Osteoblast (primary cell): ENCODE data around the gene E2F7. TPM values are rescaled to one million over a fixed set of nuclear protein-coding genes. Genes with fewer than 3 reads are reported as not detected.

Source experiments
- DNase-seq: peaks from one replicate; pipeline ENCODE4 v3.0.0; 2011; ENCODE audit warnings: low spot score, mixed read lengths; ENCODE audit not compliant: insufficient read length; ENCODE audit errors: missing footprints
- H2AFZ ChIP-seq: 2 replicates; pipeline ENCODE4 v1.6.0; 2011; ENCODE audit warnings: mild to moderate bottlenecking, low read length
- H3K27ac ChIP-seq: 2 replicates; pipeline ENCODE4 v1.5.1; 2011; ENCODE audit warnings: mild to moderate bottlenecking, low read depth, low read length, moderate library complexity
- H3K27me3 ChIP-seq: 2 replicates; pipeline ENCODE4 v1.6.0; 2012; ENCODE audit warnings: mild to moderate bottlenecking, control low read depth, inconsistent platforms, low read length, moderate library complexity; ENCODE audit not compliant: insufficient read depth
- H3K36me3 ChIP-seq: 2 replicates; pipeline ENCODE4 v1.5.1; 2011; ENCODE audit warnings: mild to moderate bottlenecking, low read length, control low read depth, moderate library complexity; ENCODE audit not compliant: insufficient read depth
- H3K4me1 ChIP-seq: 2 replicates; pipeline ENCODE4 v1.5.1; 2011; ENCODE audit warnings: mild to moderate bottlenecking, low read length, control low read depth, moderate library complexity; ENCODE audit not compliant: insufficient read depth
- H3K4me2 ChIP-seq: 2 replicates; pipeline ENCODE4 v1.6.0; 2011; ENCODE audit warnings: mild to moderate bottlenecking, low read length; ENCODE audit not compliant: insufficient read depth
- H3K4me3 ChIP-seq: fragments of 200-600 bp; sonication (generic); 3 replicates; pipeline ENCODE4 v1.5.1; 2012; ENCODE audit warnings: mild to moderate bottlenecking, low read length, inconsistent platforms; ENCODE audit not compliant: insufficient read depth
- H3K79me2 ChIP-seq: 2 replicates; pipeline ENCODE4 v1.6.0; 2012; ENCODE audit warnings: mild to moderate bottlenecking, low read length, control low read depth, inconsistent platforms; ENCODE audit not compliant: insufficient read depth
- H3K9me3 ChIP-seq: 2 replicates; pipeline ENCODE4 v1.5.1; 2011; ENCODE audit warnings: low read depth, low read length, control low read depth
- H4K20me1 ChIP-seq: 2 replicates; pipeline ENCODE4 v1.6.0; 2012; ENCODE audit warnings: mild to moderate bottlenecking, low read length, control low read depth; ENCODE audit not compliant: insufficient read depth
- total RNA-seq: library from RNA; depleted of rRNA; stranded (reverse); fragments of >200 nt; gene quantifications from 2 replicates; pipeline ENCODE4 v1.2.3, GENCODE V29; 2012
- TF ChIP-seq, protein P1 (sequence below): IDR thresholded peaks from 2 replicates; pipeline ENCODE4 v1.5.1; 2011; ENCODE audit warnings: mild to moderate bottlenecking, low read depth, low read length, moderate library complexity; ENCODE audit errors: extremely low read depth

The E2F7 gene
- total RNA-seq, 1 donor, result 13.4 TPM

DNA sequence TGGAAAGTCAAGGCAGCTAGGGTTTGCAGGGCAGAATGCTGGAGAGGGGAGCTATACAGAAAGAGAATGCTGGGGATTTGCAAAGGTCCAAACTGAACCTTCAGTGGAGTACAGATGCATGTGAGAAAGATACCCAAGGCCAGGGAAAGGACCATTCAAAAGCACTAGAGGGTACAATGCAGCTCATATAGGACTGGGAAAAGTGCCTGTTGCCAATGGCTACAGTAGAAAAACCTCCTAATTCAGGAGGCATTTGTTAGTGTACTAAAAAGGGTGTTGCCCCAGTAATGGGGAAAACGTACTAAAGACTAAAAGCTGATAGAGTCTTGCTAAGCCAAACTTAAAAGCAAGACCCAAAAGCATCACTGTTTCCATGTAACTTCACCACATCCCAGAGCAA is 30.1 kb downstream of the E2F7 start:
- H3K4me2 ChIP-seq, result no peak overlapping the region
- peaks cover 7% of the 10 kb centered on the region for H3K79me2 ChIP-seq
- H3K27ac ChIP-seq, result no peak overlapping the region
- H3K27me3 ChIP-seq, result no peaks in the 10 kb centered on the region
- no peak overlapping the region for H2AFZ ChIP-seq
- no peak overlapping the region for H3K4me3 ChIP-seq
- H3K36me3 ChIP-seq, result peaks cover 30% of the 10 kb centered on the region
- TF ChIP-seq, protein P1, sequence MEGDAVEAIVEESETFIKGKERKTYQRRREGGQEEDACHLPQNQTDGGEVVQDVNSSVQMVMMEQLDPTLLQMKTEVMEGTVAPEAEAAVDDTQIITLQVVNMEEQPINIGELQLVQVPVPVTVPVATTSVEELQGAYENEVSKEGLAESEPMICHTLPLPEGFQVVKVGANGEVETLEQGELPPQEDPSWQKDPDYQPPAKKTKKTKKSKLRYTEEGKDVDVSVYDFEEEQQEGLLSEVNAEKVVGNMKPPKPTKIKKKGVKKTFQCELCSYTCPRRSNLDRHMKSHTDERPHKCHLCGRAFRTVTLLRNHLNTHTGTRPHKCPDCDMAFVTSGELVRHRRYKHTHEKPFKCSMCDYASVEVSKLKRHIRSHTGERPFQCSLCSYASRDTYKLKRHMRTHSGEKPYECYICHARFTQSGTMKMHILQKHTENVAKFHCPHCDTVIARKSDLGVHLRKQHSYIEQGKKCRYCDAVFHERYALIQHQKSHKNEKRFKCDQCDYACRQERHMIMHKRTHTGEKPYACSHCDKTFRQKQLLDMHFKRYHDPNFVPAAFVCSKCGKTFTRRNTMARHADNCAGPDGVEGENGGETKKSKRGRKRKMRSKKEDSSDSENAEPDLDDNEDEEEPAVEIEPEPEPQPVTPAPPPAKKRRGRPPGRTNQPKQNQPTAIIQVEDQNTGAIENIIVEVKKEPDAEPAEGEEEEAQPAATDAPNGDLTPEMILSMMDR, result no peak
- DNase-seq, result no peak
- H3K9me3 ChIP-seq, result no peaks in the 10 kb centered on the region
- no peaks in the 10 kb centered on the region for H4K20me1 ChIP-seq
- peaks cover 18% of the 10 kb centered on the region for H3K4me1 ChIP-seq

DNA sequence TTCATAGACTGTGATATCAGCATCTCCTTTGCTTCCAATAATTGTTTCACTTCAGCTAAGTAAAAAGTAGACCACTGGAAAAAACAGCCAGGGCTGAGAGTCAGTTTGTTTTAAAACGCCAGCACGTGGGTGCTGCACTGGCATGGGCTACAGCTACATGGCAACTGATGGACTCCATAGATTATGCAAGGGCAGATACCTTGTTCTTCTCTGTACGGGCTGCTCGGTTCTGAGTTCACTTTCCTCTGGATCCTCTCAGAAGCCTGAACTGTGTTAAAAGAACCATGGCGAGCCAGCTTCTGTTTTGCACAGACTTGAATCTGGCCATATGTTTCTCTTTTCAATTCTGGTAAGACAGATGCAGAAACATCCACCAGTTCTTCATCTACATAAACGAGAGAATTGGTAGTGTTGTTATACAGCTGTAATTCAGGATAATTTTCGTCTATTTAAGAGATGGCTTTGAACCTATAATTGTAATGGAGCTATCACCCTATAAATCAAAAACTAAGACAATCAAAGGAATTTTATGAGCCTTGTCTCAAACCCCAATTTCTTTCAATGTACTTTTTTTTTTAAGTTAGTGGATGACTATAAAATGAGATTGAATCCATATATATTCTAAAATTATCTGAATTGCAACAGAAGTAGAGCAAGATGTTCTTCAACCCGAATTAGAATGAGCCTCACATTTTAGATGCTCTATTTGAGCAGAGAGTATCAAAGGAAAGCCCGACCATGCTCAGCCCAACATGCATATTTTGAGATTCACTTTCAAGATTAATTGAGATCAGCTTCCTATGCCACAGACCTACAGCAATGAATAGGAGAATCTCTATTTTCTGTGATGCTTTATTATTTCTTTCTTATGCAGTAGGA is 31.5 kb downstream of the E2F7 start:
- Histone ChIP-seq H3K27me3 (no peaks in the 10 kb centered on the region), H3K27ac (peak overlapping the region; percentile 85), H2AFZ (no peak overlapping the region), H3K36me3 (peaks cover 31% of the 10 kb centered on the region), H4K20me1 (no peaks in the 10 kb centered on the region), H3K4me1 (peaks cover 18% of the 10 kb centered on the region), H3K9me3 (no peaks in the 10 kb centered on the region), H3K79me2 (peaks cover 6% of the 10 kb centered on the region), H3K4me2 (no peak overlapping the region), H3K4me3 (no peak overlapping the region)
- no peak for DNase-seq
- TF ChIP-seq, protein P1, result no peak

DNA sequence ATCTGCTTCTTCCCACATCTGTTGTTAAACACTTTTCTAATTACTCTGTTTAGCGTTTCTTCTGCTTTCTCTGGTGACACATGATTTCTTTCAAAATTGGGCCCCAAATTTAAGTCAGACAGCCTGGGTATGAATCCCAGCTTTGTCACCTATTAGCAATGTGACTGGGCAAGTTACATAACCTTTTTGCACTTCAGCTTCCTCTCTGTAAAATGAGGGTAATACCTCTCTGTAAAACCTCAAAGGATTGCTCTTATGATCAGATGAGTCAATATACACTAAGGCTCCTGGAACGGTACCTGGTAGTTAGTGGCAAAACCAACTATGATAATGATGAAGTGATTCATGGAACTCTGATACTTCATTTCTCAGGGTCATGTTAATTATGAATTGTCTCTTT is 33.0 kb downstream of the E2F7 start:
- DNase-seq, result peak; percentile 43
- Histone ChIP-seq H3K79me2 (peaks cover 6% of the 10 kb centered on the region), H3K9me3 (no peaks in the 10 kb centered on the region), H3K4me1 (peaks cover 18% of the 10 kb centered on the region), H3K27me3 (no peaks in the 10 kb centered on the region), H4K20me1 (no peaks in the 10 kb centered on the region), H2AFZ (peak overlapping the region; percentile 65), H3K4me3 (no peak overlapping the region), H3K4me2 (peak overlapping the region; percentile 68), H3K36me3 (peaks cover 34% of the 10 kb centered on the region), H3K27ac (peak overlapping the region; percentile 85)
- TF ChIP-seq, protein P1, result no peak

DNA sequence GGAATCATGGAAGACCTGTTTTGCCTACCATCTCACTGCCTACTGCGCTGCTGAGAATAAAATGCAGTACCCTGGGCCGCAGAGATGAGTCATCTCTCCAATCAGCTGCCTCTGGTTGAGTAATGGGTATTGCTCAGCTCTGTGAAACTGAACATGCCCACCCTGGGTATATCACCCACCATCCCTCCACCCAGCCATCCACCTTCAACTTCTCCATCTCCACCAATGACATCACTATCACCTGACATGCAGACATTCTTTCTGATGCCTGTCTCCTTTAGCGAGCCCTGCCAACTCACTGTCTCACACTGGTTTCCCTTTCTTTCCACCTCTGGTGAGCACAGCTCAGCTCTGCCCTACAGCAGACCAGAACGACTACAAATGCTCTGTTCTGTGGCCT is 33.6 kb downstream of the E2F7 start:
- H3K4me2 ChIP-seq, result peak overlapping the region; percentile 68
- H2AFZ ChIP-seq, result peak overlapping the region; percentile 65
- peak; percentile 46 for DNase-seq
- peaks cover 18% of the 10 kb centered on the region for H3K4me1 ChIP-seq
- TF ChIP-seq, protein P1, result no peak
- no peaks in the 10 kb centered on the region for H4K20me1 ChIP-seq
- no peaks in the 10 kb centered on the region for H3K27me3 ChIP-seq
- peak overlapping the region; percentile 28 for H3K4me3 ChIP-seq
- no peaks in the 10 kb centered on the region for H3K9me3 ChIP-seq
- H3K27ac ChIP-seq, result peak overlapping the region; percentile 85
- H3K36me3 ChIP-seq, result peaks cover 36% of the 10 kb centered on the region
- H3K79me2 ChIP-seq, result peaks cover 3% of the 10 kb centered on the region
